Measurements from ENCODE around the gene TRIM32.

DNA sequence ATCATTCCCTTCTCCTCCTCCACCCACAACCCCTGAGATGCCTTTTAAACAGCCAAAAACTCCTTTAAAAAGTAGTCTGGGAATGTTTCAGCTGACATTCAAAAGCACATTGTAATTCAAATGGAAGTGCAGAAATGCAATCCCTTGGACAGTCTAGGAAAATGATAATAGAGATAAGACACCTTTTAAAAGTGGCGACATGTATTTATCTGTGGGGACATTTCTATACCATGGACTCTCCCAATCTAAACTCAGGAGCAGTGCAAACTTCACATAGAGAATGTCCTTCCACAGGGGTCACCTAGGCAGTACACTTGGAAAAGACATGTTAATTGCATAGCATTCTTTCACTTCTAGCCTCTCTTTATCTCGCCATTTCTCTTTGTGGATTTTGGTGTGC, 33.0 kb downstream of the TRIM32 start:
- TF ChIP-seq, protein P1, sequence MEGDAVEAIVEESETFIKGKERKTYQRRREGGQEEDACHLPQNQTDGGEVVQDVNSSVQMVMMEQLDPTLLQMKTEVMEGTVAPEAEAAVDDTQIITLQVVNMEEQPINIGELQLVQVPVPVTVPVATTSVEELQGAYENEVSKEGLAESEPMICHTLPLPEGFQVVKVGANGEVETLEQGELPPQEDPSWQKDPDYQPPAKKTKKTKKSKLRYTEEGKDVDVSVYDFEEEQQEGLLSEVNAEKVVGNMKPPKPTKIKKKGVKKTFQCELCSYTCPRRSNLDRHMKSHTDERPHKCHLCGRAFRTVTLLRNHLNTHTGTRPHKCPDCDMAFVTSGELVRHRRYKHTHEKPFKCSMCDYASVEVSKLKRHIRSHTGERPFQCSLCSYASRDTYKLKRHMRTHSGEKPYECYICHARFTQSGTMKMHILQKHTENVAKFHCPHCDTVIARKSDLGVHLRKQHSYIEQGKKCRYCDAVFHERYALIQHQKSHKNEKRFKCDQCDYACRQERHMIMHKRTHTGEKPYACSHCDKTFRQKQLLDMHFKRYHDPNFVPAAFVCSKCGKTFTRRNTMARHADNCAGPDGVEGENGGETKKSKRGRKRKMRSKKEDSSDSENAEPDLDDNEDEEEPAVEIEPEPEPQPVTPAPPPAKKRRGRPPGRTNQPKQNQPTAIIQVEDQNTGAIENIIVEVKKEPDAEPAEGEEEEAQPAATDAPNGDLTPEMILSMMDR (IDR thresholded peaks at IDR 0.05): no peak
- no peak for TF ChIP-seq POLR2A (IDR thresholded peaks at IDR 0.05)

All from Peyer's patch (tissue), 4 donors.